ENCODE data around the gene DISC1.

Gene DISC1

DNA sequence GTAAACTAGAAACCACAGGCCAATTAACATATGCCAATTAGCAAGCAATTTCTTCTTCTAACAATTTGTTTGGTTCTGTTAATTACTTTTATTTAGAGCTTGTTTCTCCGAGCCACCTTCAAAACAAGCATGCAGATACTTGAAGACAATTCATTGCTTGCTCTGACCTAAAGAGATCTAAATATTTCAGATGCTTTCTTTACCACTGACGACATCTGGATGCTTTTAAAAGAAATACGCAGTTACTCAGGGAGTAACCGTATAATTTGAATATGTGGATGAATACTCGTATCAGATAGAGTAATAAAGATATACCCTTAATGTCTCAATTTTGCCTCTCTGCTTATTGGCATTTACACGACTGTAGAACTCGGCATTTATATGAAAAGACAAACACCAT is 390.0 kb downstream of the DISC1 start:
- peak; percentile 79 for DNase-seq

DNA sequence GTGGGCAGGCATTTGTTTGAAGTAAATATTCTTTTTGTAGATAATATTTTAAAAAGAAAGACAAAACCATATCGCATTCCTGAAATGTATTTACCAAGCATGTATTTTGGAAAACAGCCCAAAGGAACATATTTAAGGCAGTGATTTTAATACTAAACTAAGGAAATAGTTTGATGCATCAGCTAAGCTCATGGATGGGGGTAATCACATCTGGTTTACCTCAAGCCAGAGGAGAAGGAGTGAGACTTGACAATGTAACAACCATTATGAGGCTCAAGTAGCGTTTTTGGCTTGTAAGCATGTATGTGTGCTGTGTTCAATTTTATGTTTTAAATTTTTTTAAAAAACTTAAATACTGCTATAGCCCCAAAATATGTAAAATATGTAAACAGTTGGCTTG is 390.5 kb downstream of the DISC1 start:
- DNase-seq: peak; percentile 56

DNA sequence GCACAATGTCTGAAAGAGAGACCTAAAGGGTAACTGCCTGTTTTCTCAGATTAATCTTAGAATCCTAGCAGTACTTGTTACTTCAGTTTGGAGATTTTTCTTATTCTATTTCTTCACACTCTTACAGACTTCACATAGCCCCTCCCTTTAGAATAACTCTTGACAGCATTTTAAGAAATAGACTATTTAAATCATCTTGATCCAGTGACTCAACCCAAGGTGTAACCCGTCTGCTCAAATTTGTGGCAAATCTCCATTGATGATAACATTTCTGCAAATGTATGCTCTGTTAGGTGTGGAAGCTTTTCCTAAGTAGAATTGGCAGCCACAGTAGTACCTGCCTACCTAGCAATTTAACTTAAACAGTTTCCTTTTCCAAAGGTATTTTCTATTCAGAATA is 391.2 kb downstream of the DISC1 start:
- no peak for DNase-seq

DNA sequence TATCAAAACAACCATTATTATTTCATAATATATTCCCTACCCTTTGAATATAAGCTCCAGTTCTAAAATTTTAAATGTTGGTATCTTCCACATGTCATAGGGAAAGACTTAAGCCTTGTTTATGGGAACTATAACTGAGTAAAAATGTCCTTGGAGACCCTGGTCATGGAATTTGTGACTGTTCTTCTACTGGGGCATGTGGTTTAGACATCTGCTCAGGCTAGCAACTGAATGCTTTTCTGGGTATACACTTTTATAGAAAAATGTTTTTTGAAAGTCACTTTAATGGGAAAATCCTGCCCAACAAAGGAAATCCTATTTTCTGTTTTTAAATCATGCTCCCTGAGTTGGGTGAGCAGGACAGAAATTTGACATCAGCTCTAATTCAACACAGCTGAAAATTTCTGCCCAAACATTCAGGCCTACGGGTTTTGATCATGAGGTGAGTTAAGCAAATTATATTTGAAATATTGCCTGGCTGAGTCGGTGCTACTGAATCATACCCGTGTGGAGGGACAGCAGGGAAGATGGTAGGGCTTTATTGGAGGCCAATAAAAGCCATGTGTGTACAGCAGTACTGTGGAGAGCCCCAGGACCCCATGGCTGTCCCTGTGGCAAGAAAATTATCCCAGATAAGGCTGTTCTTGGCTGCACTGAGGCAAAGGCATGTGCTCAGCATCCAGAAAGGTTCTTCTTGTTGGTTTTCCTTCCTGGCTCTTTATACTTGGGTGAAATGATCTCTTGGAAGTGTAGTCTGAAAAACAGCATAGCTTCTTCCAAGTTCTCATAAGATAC is 391.8 kb downstream of the DISC1 start:
- DNase-seq: peak; percentile 58

DNA sequence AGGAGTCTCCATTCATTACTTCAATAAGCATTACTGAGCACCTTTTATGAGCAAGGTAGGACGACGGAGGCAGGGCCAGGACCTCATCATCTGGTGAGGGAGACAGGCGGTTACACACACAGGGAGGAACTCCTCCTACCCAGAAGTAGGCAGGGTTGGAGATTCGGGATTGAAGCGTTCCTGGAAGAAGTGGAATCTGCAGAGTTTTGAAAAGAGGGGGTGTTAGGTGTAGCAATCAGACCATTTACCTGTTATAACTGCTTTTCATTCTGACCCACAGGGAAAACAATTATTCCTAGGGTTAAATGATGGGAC is 392.4 kb downstream of the DISC1 start:
- no peak for DNase-seq

DNA sequence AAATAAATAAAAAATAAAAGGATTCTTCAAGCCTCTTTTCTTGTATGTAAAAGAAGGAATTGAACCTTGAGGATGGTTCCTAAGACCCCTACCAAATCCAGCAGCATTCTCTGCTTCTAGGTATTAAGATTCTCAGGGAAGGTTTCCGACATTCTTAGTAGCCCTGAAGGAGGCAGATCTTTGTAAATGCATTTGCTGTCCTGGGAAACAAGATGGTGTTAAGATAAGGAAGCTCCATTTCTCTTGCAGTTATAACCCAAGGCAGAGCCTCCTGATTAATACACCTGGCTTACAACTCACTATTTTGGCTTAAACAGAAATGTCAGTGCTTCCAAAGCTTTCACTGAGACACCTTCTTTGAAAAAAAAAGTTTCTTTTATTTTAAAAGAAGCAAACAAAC is 393.8 kb downstream of the DISC1 start:
- no peak for DNase-seq

DNA sequence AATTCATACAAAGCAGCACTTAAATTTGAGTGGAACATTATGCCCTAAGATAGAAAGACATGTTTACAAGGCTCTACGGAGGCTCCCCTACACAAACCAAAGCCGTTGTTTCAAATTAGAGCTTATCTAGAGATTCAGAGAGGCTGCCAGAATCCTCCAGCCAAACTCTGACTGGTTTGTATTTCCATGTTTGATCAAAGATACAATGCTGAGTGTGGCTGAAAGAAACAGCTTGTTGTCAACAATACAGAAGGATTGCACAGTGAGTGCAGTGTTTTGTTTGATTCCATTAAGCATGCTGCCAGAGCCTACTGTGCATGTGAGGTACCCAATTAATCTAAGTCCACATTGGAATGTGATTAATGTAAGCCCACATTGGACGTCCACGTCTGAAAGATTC is 402.7 kb downstream of the DISC1 start:
- DNase-seq: no peak

DNA sequence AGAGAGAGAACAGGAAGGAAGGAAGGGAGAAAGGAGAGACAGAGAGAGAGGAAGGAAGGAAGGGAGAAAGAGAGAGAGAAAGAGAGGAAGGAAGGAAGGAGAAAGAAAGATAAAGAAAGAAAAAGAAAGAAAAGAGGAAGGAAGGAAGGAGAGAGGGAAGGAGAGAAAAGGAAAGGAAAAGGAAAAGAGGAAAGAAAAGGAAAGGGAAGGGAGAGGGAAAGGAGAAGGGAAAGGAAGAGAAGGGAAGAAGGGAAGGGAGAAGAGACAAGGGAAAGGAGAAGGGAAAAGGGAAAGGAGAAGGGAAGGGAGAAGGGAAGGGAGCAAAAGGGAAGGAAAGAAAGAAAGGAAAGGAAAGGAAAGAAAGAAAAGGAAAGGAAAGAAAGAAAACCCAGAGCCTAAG is 404.6 kb downstream of the DISC1 start:
- DNase-seq: no peak

DNA sequence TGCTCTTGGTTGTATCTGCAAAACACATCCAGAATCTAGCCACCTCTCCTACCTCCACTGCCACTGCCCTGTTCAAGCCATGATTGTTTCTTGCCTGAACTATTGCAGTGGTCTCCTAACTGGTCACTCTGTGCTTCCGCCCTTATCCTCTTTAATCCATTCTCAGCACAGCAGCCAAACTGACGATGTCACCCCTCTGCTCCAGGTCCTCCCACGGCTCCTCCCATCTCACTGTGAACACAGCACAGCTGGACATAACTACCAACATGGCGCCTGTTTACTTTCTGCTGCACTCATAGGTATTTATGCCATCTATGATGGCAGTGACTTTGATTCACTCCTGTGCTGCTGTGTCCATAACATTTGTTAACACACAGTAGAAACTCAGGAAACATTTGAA is 406.7 kb downstream of the DISC1 start:
- no peak for DNase-seq

DNA sequence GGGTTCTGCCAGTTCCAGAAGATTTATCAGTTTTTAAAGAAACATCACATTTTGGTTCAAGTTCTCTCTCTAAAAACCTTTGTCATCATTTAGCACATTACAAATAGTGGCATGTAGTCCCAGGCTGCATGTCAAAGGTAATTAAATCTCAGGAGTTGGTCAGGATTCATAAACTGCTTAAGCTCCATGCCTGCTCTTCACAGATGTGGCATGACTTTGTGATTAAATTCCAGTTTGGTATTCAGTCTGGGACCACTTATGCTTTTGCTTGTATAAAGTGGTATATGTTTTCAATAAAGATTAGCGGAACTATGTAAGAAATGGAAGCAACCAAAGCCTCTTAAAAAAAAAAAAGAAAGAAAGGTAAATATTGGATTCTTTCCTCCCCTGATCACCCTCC is 408.0 kb downstream of the DISC1 start:
- peak; percentile 44 for DNase-seq

DNA sequence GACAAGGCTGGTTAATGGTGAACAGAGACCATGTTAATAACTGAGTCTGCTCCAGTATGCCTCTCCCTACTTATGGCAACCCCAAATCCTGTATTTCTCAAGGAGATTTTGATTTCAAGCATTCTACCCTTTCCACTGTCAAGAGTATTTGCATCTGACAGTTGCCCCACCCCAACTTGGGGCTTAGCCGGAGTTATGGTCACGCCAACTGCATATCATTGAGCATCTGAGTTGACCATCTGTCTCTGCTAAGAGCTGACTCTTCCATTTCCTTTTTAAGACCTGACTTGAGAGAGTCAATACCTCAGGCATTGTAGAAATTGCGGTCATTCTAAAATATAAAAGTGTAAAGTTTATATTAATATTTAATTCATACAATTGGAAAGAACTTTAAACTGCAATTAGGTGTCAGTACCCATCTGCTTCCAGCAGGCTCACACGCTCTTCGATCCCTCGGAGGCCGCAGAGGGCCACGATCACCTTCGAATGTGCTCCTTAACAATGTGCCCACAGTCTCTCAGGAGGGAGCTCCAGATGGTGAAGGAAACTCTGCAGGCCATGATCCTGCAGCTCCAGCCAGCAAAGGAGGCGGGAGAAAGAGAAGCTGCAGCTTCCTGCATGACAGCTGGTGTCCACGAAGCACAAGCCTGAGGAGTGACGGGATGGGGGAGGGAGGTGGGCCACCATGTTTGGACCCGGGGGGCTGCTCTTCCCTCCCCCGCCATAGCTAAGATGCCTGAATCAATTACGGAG is 409.8 kb downstream of the DISC1 start:
- no peak for DNase-seq

DNA sequence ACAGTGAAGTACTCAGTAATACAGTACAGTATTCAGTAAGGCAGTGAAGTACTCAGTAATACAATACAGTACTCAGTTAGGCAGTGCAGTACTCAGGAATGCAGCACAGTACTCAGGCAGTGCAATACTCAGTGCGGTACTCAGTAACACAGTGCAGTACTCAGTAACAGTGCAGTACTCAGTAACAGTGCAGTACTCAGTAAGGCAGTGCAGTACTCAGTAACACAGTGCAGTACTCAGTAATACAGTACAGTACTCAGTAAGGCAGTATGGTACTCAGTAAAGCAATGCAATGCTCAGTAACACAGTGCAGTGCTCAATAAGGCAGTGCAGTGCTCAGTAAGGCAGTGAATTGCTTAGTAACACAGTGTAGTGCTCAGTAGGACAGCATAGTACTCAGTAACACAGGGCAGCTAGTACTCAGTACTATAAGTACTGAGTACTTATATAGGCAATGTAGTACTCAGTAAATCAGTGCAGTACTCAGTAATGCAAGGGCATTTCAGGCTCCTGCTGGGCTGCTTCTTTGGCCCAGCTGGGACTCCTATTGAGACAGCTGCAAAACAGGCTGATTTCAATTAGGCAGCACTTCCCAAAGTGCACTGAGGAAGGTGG is 411.3 kb downstream of the DISC1 start:
- DNase-seq: no peak

DNA sequence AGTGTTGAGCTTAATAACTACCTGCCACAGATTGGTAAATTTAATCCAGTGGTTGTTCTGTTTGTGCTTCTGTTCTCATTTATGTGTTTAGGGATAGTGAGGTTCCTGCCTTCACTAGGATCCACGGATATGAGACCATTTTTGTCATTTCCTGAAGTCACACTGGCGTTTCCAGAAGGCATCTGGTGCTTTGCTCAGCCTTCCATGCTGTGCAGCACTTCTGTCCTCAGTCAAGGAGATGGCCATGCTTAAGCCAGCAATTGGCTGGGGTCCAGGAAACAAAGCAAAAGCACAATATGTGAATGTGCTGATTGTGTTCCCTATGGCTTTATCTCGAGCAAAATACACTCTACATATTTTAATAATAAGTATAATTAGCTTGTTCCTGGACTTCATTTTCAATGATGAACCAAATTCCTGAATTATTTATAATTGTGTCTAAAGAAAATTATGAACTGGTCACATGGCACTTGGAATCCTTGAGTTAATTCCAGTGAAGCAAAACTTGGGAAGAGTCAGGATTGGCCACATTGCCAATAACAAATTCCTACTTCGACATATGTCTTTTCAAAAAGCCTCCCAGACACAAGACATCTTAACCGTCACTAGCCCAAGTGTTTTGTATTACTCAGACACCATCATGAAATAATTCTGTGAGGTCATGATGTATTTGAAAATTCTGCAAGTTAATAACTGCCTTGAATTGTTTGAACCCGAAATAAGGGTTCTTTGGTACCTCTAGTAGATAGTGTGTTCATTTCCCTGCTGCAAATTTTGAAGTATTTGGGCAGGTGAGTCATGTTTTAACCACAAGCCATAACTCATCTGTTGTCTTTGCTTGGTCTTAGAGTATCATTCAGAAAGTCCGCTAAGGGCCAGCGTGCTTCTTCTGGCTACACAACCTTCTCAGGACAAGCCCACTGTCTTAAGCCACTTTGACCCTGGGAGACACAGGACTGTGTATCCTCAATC is 412.4 kb downstream of the DISC1 start:
- DNase-seq: peak; percentile 64

DNA sequence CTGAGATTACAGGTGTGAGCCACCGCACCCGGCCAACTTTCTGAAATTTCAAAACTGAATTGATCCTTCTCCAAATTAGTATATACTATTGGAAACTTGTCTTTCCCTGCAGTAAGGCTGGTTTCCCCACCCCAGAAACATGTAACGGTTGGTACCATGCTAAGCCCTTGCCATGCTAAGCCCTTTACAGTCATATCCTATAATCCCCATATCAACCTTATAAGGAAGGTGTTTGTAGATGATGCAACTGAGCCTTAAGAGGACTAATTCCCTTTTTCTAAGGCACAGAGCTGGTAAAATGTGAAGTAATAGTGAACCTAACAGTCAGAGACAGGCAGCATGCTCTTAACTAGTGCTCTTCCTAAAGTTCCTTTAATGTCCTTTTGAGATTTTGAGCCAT is 413.7 kb downstream of the DISC1 start:
- DNase-seq: no peak

DNA sequence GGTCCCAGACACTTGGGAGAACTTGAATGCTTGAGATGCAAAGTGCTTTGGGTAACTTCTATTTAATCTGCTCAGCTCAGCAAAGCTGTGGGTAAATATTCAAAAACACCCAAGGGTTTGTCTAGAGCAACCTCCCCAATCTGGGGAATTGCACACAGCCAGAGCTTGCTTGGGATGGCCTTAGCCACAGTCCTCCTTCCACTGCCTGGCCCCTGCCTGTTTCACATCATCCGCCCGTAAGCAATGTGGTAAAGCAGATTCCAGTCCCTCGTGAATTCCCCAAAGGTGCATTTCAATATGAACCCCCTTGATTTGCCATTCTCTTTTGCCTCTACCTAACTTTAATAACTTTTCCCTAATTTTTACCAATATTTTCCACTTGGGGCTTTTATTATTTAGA is 418.1 kb downstream of the DISC1 start:
- no peak for DNase-seq

DNA sequence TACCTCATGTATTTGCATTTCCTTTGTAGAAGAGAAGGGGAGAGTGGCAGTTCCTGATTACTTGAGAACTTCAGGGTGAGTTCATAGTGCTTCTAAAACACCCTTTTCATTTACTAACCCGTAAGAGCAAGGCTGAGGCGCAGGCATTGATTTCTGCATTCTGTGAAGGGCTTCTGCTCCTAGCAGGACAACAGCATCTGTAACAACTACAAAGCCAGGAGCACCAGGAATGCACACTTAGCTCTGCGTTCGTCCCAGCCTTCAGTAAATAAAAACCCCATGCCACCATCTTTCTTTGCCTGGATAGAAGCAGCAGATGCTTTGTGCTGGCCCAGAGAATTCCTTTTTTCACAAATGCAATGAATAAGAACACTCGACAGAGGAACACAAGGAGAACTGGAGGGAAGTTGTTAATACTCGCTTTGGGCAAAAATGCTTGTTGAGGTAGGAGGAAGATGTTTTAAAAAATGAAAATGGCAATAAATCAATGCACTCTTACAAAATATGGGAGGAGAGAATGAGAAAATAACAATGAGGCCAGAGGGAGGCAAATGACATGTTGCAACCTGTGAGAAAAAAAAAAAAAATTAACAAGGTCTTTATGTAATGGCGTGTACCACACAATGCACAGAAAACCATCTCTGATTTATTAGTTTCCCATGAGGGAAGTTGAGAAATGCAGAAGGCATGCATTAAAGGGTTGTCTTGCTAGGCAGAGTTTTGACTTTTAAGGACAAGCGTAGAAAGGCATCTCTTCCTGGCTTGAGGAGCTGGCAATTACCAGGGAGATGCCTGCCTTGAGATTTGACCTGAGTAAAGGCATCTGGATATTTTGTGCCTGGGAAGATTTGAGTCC is 418.8 kb downstream of the DISC1 start:
- peak; percentile 48 for DNase-seq

DNA sequence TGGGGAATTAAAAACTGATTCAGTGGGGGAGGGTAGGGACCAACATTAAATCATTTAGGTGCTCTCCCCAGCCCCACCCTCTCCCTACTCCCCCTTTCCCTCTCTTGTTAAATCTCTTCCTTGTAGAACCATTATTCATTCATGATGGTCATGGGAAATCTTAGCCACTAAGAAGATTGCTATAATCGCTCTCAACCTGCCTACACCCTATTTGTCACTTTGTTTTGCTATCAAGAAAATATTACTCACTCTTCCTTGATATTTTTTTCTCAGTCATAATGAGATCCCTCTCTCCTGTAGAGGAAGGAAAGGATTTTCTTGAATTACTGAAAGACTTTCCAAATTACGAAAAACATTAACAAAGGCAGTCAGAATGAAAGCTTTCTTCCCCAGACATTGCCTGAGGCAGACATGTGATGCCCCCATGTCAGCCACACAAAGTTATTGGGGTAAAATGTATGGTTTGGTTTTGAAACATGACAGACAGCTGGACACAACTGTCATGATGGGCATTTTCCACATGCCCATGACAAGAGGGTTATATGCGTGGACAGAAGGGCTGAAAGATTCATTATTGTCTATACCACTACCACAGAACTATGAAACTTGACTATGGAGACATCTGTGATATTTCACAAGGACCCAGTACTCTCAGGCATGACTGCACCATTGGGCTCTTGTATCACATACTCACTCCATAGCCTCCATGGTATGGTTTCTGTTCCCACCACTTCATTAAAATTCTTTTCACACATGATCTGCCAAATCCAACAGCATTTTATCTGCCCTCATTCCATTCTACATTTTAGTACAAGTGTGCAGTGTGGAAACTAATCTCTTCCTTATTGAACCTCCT is 420.1 kb downstream of the DISC1 start:
- DNase-seq: no peak

DNA sequence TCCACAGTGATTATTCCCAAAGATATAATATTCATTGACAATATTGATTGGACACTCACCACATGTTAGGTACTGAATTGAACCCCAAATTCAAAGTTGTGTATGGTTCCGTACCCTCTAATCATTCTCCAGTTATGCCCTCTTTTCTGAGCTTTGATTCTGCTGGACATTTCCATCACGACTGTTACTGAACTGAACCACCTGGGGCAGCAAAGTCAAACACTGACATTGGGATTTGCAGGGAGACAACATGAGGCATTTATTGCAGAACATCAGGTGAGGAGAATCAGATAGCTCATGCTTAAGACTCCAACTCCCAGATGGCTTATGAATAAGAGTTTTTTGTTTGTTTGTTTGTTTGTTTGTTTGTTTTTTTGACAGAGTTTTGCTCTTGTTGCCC is 420.9 kb downstream of the DISC1 start:
- no peak for DNase-seq

DNA sequence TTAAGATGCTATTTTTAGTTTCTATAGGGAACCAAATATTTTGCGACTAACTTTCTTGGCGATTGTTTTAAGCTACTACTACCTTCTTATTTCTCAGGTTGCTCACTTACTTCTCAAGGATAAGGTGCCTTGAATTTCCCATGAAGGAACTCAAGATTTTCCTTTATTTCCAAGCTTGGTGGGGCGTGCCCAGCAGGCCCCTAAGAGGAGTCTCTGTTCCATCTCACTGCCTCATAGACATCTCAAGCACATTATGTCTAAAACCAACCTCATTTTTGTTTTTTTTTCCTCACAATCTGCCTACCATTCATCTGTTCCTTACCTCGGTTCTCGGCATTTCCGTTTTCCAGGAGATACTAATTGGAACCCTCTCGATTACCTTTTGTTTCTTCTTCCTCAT is 421.9 kb downstream of the DISC1 start:
- no peak for DNase-seq

DNA sequence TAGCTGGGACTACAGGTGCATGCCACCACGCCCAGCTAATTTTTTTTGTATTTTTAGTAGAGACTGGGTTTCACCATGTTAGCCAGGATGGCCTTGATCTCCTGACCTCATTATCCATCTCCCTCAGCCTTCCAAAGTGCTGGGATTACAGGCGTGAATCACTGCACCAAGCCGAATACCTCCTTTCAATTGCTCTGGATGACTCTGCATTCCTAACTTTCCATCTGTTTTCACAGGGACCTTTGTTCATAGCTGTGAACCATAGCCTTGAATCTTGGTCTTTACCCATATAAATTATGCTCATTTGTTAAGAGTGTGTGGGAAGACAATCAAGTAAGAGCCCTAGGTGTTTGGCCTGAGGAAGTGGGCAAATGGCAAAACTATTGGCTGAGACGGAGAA is 422.7 kb downstream of the DISC1 start:
- DNase-seq: no peak

Data from fibroblast of skin of abdomen (primary cell).